GM18499 (cell line): ENCODE measurements around the gene AQP5.

Experiments used
- ATAC-seq: cut with Tn5 transposase; IDR thresholded peaks from one replicate; pipeline ENCODE4 v1.9.1; 2021; ENCODE audit warnings: moderate number of reproducible peaks; ENCODE audit not compliant: insufficient read depth, unreplicated experiment

Gene AQP5

DNA sequence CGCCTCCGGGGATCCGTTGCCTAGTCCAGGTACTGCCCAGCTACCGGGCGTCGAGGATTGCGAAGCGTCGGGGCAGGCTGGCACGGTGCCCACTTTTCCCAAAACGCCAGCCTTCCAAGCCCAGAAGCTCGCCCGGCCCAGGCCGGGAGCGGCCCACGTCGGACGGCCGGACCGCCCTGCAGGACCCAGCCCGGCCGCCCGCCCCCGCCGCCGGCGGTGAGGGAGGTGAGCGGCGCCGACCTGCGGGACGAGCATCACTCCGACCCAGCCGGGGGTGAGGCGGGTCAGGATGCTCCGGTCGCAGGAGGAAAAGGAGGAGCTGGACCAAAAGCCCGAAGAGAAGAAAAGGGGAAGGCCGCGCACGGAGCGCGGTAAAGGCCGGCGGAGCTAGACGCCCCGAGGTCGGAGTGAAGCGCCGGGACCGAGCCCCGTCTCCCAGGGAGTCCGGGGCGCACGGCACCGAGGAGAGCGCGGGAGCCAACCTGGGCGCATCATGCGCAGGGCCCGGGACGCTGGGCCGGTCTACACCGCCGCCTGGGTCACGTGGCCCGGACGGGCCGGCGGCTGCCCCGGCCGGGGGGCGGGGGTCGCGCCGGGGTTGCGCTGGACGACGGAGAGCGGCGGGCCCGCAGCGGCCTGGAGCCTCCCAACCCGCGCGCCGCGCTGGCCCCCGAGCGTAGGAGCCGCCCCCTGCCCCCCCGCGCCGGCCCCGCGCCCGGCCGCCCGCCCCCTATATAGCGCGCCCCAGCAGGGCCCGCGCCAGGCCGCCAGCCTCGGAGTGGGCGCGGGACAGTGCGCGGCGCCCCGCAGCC lies at the start of gene AQP5:
Gene AQP5, plus strand, starts transcription at position 762 of the 812 bp plus-strand sequence. CDS start 146 bp downstream, outside the sequence.
- no peak for ATAC-seq

DNA sequence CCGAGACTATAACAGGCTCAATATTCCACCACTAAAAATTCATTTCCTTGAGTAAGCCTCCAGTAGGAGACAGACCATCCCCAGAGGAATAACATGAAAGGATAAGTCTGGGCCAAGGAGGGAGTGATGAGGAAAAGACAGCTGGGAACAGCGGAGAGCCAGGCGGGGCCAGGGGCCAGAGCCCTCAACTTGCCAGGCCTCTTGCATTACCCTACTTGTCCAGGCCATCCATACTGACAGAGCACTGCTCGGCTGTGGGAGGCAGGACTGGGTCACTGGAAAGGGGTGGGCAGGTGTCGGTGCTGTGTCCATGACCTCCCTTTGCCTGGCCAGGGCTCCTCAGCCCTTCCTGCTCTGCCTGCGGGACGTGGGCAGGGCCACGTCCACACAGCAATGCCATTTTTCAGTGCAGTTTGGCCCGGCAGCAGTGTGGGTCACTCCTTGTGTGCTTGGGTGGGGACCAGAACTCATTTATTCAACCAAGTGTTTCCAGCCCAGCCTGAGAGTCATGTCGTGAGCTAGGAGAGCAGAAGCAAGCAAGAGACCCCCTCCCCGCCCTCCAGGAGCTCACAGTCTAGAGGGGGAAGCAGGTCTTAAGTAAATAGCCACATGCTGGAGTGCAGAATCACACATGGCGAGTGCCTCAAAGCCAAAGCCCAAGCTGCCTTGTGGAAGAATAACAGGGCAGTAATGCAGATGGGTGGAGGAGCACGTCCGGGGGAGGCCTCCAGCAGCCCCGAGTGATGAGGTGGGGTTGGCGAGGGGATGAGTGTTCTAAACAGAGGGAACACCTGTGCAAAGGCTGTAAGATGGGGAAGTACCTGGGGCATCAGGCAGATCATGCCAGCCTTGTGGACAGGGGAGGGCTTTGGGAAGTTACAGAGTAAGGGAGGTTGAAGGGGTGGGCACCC lies 49.1 kb upstream of the AQP5 start:
- no peak for ATAC-seq

DNA sequence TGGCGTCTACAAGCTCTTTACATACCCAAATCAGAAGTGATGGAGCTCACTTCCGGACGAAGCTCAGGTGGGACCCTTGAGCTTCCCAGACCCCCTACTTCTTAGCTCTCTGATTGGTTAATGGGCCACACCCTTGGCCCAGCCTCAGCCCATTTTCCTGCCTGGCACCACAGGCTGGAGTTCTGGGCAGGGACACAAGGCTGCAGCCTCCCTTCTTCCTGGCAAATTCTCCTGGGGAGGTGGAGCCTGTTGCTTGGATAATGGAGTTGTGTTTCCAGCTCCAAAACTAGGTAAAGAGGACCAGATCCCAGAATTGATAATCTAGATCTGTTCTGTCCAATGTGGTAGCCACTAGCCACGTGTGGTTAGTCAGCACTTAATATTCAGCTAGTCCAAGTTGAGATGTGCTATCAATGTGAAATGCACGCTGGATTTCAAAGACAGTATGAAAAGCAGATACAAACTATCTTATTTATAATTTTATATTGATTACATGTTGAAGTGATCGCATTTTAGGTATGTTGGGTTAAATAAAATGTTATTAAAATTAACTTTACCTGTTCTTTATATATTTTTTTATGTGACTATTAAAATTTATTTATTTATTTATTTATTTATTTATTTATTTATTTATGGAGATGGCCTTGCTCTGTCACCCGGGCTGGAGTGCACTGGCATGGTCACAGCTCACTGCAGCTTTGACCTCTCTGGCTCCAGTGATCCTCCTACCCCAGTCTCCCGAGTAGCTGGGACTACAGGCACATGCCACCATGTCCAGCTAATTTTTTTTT lies 45.3 kb upstream of the AQP5 start:
- no peak for ATAC-seq

DNA sequence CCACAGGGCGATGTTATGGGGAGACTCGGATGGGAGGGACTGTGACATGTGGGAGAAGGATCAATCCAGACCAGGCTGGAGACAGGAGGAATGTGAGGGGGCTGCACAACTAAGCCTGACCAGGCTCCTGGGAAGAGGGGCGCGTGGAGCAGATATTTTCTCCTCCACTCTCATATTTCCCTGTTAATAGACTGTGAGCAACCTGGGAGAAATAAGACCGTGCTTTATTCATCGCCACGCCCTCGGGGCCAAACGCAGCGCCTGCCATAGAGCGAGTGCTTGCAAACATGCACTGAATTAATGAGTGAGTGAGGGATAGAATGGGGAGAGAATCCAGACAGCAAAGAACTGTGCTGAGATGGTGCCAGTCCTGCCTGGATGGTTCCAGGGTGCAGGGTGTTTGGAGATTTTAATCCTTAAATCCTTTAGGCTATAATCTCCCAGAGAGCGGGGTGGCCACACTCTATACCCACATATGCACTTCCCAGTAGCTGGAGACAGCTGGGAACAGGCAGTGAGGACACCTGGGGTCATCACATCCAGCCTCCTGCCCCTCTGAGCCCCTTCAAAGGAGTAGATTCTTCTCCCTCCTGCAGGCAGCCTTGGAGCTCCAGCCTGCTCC lies 44.4 kb upstream of the AQP5 start:
- no peak for ATAC-seq

DNA sequence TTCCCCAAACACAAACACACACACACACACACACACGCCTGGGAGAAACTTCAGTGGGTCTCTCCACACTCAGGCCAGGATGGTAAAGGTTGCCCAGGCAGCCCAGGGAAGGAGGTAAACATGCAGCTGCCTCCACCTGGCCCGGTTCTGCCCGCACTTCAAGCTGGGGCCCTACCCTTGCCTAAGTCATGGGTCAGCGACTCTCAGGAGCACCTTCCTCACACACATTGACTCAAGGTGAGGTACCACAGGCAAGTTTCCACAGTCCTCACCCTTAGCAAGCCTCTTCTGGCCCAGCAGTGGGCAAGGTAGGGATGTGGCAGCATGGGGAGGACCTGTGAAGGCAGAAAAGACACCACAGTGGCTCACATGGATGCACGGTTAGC lies 43.9 kb upstream of the AQP5 start:
- no peak for ATAC-seq

DNA sequence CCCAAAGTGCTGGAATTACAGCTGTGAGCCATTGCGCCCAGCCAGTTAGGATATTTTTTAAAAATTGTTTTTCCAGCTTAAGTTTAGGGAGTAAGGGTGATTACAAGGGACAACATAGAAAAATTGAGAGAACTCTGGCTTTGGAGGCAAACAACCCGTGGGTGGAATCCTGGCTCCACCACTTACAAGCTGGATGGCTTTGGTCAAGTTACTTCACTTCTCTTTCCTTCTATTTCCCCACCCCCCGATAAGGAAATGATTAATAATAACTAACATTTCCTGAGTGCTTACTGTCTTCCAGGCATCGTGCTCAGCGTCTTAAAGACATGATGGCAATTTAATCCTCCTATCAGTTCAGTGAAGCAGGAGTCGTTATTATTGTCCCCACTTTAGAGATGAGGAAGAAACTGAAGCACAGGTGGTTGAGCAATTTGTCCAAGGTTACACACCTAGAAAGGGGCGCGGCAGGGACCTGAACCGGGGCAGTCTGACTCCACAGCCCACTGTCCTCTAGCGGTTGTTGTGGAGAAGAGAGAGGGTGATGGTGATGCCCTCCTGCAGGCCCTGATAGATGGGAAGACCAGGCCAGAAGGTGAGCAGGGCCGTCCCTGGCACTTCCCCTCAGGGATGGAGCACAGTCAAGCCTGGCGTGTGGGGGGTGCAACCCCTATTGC lies 41.3 kb upstream of the AQP5 start:
- ATAC-seq: no peak

DNA sequence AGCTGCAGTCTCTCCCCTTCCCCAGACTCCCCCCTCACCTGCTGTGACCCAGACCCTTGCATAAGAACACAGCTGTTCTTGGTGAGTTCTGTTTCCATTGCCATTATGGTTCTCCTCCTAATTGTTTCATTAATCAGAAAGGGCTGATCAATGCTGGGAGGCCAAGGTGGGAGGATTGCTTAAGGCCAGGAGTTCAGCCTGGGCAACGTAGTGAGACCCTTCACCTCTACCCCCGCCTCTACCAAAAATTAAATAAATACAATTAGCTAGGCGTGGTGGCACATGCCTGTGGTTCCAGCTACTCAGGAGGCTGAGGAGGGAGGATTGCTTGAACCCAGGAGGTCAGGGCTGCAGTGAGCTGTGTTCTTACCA lies 40.8 kb upstream of the AQP5 start:
- ATAC-seq: no peak

DNA sequence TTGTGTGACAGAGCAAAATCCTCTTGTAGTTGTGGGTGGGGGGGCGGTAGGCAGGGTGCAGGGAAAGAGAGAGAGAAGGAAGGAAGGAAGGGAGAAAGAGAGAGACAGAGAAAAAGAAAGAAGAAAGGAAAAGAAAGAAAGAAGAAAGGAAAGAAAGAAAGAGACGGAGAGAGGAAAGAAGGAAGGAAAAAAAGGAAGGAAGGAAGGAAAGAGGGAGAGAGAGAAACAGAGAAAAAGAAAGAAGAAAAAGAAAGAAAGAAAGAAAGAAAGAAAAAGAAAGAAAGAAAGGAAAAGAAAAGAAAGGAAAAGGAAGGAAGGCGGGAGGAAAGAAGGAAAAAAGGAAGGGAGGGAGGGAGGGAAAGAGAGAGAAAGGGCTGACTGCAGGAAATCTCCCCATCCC lies 40.4 kb upstream of the AQP5 start:
- ATAC-seq: no peak

DNA sequence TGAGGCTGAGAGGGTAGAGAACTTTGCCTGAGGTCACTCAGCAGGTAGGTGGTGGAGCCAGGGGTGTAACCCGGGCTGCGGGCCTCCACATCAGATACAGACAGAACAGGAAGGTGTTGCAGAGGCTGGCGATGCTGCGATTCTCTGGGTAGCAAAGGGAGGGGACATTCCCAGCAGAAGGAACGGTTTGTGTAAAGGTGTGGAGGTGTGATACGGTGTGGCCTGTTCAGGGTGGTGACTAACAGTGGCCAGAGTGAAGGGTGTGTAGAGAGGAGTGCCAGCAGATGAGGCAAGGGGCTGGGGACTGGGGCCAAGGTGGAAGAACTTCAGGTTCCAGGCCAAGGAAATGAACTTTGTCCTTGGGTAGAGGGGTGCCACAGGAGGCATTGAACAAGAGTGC lies 39.7 kb upstream of the AQP5 start:
- no peak for ATAC-seq

DNA sequence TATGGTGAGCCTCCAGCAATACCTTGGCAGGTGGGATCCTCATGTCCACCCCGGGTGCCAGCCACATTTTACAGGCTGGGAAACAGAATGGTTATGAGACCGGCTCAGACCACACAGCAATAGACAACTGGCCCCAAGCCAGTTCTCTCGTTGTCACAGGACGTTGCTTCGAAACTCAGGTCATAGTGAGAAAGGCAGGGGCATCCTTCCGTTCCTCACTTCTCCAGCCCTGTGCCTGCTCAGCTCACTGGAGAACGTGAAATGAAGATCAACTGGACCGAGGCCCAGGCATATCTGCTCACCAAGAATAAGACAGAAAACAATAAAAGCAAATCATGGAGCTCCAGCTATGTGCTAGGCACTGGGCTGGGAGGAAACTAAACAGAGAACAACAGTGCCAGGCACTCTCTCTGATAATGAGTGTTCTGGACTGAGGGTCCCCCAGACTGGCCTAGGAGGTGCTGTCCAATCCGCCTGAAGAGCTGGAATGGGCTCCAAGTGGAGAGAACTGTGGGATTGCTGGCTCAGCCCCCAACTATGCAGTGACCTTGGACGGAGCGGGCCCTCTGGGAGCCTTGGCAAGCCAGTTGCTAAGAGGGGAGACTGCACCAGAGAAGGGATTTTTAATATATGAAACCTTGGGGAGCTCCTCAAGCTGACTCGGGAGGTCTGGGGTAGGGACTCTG lies 39.2 kb upstream of the AQP5 start:
- ATAC-seq: no peak

DNA sequence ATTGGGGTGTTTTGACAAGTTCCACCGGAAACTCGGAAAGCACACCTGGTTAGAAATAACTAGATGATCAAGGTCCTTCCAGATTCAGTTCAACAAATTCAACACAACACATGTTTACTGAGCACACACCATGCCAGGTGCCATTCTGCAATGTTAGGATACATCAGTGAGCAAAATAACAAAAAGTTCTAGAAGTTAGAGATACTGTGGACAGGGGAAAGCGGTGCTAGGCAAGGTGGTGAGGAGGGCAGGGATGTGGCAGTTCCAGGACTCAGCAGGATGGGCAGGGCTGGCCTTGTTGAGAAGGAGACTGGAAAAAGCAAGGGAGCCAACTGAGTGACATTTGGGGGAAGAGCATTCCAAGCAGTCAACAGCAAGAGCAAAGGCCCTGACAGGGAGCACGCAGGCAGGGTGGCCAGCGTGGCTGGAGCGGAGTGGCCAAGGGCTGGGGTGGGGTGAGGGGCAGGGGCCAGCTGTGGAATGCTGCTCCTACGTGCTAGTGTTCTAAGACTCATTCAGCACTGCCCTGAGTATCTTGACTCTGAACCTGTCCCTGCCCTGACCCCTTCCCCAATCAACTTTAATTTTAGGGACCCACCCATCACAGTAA lies 38.5 kb upstream of the AQP5 start:
- ATAC-seq: no peak

DNA sequence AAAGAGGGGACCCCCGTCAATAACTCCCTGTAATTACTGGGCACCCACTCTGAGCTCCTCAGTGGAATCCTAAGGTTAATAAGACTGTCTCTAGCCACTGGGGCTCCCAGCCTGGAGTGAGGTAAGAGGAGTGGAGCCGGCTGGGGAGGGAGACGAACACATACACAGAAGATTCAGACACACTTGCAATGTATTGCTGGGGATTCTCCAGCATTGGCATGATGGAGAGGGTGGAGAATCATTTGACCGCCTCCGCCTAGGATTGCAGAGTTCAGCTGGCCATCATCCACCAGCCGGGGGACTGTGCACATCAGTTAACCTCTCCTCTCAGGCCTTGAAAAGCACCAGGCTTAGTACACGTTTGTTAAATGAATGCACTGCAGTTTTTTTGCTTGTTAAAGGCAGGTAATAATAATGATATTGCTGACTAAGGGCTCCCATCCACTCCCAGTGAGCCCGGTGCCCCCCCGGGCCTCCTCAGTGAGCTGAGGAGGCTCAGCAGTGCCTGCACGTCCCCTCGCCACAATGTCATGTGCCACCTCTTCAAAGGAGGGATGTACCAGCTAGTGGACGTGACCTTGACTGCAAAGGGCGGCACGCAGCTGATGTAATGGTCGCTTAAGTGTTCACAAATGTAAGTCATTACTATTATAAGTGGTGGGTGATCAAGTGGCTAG lies 37.7 kb upstream of the AQP5 start:
- no peak for ATAC-seq

DNA sequence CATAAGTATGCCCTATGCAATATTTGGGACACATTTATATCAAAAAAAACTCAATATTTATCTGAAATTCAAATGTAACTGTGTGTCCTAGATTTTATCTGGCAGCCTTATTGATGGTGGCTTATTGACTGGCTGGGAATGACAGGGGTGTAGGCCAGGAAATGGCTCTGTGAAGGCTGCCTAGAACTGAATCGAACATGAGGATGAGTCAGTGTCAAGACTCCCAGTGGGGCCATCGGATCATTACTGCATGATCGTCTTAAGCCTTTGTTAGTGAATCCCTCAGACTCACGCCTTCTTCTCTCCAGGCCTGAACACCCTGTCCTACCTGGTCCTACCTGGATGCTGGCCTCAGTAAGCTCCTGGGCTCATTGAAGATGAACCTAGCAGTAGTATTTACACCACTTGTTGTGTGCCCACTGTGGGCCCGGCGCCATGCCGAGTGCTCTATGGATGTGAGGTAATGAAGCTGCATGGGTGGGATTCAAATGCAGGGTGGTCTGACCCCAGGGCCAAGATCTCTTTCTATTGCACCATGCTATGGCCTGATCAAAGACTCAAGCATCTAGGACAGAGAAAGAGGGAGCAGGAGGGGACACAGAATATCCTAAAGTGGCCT lies 36.9 kb upstream of the AQP5 start:
- ATAC-seq: no peak

DNA sequence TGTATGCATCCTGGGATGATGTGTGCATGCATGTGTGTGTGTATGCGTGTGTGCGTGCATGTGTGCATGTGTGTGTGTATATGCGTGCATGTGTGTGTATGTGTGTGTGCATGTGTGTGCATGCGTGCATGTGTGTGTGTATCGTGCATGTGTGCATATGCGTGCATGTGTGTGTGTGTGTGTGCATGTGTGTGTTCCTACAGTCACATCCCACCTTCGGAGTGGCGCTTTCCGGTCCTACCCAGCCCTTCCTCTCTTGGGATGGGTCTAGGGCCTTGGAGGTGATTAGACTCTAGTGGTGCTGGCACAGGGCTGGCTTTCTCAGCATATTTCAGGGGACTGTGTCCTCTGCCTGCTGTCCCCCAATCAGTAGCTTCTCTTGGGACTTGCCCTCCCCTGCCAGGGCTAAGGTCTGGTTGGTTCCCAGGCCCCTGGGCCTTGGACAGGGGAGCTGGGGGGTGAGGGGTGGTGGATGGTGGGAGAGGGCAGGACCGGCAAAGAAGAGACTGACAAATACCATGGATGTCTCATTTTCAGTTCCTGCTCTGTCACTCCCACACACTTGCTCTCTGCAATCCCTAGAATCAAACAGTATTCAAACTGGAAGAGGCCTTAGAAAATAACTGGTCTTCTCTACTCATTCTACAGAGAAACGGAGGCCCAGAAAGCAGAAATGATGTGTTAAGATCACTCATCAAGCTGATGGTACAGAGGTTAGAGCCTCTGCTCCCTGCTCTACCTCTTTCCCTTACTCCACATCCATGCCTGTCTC lies 36.1 kb upstream of the AQP5 start:
- ATAC-seq: no peak

DNA sequence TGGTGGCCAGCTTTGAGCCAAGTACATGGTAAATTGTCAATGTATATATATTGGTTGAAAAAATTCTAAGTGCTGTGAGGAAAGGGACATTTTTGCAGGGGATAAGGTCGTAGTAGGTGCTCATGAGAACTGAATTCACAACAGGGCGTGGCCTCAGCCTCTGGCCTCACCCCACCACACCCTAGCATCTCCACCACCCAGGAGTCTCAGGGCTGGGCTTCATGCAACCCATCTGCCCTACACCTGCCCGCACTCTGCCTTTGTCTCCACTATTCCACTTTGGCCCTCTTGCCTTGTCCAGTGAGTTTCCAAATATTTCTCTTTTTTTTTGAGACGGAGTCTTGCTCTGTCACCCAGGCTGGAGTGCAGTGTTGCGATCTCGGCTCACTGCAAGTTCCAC lies 33.2 kb upstream of the AQP5 start:
- ATAC-seq: no peak

DNA sequence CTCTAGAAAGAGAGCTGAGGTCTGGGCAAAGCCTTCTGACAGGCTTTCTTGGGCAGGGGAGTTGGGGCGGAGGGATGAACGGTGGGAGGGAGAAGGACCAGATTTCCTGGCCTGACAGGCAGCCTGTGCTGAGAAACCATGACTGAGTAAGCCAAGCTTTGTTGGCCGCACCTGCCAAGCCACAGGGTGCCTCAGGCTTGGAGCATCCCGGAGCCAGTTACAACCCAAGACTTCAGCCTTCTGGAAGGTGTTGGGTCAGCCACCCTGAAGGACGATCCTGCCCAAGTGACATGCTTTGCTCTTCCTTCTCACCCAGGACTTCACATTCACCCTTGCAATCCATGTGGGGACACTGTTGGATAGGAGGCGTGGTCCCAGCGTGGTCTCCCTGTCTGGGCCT lies 32.1 kb upstream of the AQP5 start:
- ATAC-seq: no peak
